Measurements from ENCODE around the gene S100G.

Gene S100G

DNA sequence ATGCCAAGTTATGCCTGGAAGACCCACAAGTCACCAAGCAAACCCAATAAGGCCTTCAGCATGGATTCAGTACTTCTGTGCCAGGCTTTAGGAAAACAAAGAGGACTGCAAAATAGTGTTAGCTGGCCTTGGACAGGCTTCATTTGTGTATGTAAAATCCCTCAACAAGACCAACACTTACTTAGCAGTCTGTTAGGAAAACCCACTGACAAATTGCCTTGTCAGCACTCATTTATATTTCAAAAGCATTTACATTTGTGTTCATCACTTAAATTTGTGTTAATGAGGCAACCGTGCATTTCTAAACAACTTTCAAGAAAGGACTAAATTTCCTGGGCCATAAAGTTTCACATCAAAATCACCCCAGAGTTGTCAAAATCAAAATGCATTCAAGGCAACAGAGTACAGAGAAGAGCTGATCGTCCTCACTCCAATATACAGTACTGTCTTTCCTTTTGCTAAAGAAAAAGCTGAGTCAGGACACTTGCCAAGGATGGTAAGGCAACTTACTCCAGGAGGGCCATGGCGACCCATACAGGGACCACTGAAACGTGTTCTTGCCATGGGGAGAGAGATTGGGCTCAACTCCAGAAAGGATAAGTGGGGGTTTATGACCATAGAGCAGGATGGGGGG, 1.6 kb downstream of the S100G start:
- DNase-seq = no peak

DNA sequence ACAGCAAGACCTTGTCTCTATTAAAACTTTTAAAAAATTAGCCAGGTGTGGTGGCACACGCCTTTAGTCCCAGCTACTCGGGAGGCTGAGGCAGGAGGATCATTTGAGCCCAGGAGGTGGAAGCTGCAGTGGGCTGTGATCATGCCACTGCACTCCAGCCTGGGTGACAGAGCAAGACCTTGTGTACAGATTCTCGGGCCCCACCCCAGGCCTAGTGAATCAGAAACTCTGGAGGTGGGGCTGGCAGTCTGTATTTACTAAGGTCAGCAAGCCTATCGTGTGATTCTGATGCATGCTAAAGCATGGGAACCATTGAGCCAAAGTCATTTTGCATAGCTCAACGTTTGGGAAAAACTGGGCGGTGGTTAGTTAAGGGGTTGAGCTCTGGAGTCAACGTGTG, 3.5 kb downstream of the S100G start:
- no peak for DNase-seq

DNA sequence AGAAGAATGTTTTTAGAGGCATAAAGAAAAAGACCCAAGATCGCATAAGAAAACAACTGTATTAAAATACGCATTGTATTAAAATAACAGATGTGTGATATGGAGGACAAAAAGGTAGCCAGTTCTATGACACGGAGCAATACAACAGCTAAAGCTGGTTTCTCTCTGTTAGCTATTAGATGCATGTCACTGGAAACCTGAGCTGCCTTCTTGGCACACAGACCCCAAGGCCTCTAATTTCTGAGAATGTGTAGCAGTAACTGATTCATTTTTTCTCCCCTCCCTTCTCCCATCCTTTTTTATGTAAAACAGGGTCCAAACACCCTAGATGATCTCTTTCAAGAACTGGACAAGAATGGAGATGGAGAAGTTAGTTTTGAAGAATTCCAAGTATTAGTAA, 4.1 kb downstream of the S100G start:
- no peak for DNase-seq

DNA sequence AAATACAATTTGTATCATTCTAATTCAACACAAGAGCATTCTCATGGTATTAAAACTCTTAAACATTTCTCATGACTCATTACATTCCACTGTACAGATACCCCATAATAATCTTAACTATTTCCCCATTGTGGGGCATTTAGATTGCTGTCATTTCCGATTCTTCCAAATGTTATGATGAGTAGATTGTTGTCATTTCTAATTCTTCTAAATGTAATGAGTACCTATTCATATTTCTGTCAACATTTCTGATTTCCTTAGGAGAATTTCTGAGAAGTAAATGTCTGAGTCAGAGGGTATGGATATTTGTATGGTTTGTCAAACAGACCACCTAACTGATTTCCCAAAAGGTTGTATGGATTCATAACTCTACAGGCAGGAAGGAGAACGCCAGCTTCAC, 8.3 kb downstream of the S100G start:
- no peak for DNase-seq

DNA sequence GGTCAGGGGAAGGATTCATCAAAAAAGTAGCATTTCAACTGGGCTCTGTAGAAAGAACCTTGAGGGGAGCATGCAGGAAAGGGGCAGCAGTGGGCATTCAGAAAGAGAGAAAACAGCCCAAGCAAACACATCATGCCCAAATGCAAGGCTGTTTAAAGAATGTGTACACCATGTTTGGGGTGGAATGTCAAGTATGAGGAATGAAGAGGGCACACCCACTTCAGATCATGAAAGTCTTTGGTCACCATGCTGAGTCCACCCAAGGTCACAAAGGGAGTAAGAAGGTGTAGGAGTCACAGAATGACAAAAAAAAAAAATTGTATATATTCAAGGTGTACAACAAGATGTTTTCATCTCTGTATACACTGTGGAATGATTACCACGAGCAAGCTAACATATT, 9.4 kb downstream of the S100G start:
- no peak for DNase-seq

DNA sequence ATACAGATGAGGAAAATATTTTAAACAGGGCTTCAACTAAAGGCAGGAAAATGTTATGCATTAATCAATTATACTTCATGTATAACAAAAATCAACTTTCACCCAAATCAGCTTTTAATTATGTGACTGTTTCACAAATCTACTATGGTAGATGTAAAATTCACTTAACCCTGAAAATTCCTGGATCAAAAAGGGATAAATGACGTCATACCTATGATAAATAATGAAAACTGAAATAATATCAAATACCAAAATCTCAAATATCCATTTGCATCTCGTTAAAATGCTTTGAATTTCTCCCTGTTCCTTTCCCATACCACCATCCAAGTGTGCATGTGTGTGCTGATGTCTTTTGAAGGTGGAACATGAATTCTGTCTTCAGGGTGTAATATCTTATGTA, 11.5 kb downstream of the S100G start:
- DNase-seq = no peak

DNA sequence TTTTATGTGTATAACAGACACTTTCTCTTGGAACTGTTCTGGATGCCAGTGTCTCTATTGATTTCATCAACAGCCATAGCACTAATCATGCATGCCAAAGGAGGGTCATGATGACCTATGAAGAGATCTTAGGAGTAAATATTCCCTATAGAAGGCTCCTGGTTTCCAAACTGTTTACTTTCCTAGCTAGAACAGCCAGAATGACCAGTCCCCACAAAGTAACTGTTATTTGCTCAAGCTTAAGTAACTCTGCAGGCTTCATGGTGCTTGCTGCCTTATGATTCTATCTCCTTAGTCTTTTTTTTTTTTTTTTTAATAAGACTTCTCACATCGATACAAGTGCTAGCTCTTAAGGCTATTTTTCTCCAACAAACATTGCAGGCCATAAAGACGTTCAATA, 12.4 kb downstream of the S100G start:
- no peak for DNase-seq

DNA sequence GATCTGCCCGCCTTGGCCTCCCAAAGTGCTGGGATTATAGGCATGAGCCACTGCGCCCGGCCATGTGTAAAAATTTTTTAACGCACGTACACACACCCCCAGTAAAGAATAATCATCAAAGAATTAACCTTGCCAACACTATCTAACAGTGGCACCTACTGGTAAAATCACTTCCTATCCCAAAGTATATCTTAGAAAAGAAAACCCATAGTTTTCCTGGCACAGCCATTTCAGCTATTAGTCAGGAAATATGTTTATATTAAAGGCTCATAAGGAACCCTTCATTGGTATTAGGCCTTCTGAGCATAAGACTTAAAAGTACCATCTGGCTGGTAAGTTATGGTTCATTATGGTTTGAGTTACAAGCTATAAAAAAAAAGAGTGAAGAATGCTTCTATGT, 14.1 kb downstream of the S100G start:
- no peak for DNase-seq

DNA sequence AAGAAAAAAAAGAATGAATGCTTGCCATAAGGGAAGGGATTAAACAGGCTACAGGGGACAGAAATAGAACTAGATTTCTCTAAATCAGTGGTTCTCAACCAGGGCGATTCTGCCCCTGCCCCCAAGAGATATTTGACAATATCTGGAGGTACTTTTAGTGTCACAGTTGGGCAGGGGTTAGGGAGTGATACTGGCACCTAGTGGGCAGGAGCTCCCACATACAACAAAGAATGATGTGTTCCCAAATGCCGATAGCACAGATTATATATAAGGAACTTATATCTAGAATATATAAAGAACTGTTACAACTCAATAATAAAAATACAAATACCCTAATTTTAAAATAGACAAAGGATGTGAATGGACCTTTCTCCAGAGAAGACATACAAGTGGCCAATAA, 14.7 kb downstream of the S100G start:
- no peak for DNase-seq

DNA sequence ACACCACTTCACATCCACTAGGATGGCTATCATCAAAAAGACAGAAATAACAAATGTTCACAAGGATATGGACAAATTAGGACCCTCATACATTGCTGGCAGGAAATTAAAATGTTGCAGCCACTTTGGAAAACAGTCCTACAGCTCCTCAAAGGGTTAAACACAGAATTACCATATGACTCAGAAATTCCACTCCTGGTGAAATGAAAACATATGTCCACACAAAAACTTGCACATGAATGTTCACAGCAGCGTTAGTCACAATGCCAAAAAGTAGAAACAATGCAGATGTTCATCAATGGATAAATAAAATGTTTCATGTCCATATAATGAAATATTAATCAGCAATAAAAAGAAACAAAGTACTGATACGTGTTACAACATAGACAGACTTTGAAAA, 15.1 kb downstream of the S100G start:
- no peak for DNase-seq

DNA sequence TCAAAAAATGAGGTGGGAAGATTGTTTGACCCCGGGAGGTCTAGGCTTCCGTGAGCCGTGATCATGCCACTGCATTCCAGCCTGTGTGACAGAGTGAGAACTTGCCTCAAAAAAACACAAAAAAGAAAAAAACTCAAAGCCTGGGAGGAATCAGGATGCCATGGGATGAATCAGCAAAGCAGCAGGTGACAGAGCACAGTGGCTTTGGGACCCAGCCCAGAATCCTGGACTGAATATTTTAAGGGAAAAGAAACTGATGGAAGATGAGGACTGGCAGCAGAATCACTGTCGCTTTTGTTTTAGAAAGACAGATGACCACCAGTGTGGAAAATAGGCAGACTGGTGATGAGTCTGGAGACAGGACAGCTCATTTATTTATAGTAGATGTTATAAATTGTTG, 16.6 kb downstream of the S100G start:
- DNase-seq = no peak

DNA sequence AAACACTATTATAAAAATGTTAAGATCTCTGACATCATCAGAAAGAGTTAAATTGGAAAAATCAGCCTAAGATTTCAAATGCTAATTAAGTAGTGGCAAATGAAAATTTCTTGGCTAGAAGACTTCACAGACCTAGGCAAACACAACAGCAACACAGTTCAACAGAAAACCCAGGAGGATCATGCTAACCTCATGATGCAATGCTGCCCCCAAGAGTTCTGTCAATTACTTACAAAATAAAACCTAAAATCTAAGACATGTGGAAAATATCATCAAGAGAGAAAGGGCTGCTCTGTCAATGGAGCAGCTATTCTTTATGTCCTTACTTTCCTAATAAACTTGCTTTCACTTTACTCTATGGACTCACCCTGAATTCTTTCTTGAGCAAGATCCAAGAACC, 21.0 kb downstream of the S100G start:
- DNase-seq = no peak

DNA sequence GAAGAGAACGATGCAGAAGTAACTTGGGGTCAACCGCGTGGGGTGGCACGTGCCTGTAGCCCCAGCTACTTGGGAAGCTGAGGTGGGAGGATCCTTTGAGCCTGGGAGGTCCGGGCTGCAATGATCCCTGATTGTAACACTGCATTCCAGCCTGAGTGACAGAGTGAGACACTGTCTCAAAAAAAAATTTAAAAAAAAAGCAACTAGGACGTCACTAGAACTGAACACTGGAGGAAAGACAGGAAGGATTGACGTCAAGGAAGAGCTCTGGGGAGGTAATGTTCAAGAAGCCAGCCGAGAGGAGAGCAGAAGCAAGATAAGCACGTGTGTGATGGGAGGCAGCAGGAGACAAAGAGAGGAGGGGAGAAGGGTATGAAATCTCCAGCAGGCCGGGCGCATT, 28.7 kb downstream of the S100G start:
- no peak for DNase-seq

DNA sequence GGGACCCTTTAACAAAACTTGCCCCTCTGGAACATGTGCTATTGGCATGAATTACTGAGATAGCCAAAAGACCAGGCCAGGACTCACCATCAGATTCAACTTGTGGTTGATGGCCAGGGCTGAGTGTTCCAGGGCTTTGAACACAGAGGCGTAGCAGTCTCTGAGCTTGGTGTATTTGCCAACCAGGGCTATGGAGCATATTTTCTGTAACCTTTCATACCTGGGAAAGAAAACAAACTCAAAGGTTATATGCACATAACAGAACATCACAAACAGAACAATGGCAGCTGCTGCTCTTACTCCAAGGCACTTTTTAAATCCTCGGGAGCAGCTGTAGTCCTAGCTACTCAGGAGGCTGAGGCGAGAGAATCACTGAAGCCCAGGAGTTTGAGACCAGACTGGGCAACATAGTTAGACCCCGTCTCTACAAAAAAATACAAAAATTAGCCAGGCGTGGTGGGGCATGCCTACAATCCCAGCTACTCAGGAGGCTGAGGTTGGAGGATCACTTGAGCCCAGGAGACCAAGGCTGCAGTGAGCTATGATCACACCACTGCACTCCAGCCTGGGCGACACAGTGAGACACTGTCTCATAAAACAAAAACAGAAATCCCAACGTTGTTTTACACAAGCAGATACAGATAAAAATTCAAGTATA, 33.2 kb downstream of the S100G start:
- no peak for DNase-seq

DNA sequence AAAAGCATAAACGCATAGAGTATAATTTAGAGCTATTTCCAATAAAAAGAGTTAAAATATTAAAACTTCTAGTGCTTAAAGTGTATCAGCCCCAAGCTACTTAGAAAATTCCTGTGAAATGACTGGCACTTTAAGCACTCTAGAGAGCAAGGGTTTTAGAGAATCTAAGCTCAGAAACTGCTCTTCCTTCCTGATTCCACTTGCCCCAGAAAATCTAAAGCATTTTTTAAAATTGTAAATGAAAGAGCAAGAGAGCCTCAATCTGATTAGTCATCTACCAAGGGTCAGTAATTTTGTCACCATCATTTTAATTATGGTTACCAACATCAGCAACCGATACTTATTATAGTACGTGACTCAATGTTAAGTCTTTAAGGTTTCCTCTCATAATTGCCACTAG, 37.6 kb downstream of the S100G start:
- no peak for DNase-seq

DNA sequence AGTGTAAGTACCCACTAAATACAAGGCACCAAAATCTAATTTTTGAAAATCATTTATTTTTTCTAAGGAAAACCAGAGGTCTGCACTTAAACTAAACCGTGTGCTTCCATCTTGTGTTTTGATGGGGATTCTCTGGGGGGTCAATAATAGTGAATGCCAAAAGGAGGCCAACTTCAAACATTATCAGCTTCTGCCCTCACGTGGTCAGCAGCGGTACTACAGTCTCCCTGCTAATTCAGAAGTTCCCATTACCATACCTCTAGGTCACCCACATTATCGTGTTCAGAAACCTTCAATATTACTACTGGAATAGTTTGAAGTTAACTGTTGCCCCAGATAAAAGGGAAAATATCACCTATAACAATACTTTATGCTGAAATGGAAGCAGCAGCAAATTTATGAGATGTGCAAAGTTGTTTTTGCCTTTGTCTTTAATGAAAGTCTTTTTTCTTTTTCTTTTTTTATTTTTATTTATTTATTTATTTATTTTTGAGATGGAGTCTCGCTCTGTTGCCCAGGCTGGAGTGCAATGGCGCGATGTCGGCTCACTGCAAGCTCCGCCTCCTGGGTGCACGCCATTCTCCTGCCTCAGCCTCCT, 45.2 kb downstream of the S100G start:
- peak; percentile 70 to 73 for DNase-seq

DNA sequence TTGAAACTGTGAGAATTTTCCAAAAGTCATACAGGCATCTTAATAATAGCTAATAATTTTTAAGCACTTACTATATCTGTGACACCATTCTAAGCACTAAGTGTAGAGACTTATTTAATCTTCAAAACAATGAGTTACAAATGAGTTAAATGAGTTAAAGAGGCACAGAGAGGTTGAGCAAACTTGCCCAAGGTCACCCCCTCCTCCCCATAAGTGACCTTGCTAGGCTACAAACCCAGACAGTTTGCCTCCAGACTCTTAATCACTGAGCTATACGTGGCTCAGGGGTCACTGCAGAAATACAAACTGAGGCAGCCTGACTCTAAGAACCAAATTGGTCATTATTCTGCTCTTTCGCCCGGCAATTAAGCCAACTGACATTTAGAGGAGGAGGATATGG, 47.0 kb downstream of the S100G start:
- no peak for DNase-seq

DNA sequence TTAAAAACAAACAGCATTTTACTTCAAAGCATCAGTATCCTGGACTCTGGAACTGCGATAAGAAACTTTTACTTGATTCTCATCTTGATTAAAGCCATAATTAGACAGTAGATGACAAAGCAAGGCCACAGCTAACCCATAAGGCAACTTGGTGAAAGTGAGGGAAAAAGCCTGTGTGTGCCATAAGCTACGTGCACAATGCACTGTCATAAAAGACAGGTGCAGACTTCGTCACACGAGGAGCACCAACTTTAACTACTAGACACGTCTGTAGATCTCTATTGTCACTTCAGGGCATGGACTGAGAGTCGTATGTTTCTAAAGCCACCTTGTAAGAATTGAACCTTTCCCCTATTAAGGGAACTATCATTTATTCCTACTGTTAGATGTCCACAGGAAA, 49.4 kb downstream of the S100G start:
- no peak for DNase-seq

DNA sequence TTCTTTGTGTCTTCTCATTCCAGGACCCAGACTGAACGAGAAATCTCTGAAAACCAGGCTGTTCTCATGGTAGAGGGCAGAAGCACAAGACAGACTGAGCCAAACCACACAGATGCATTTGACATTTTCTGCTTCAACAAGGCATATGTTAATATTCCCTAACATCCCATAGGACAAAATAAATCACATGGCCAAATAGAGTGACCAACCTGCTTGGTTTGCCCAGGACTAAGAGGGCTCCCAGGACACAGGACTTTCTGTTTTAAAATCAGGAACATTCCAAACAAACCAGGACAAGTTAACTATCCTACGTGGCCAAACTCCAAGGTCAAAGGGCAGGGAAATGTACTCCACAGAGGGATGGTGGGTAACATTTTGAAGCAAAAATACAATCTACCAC, 50.8 kb downstream of the S100G start:
- no peak for DNase-seq

DNA sequence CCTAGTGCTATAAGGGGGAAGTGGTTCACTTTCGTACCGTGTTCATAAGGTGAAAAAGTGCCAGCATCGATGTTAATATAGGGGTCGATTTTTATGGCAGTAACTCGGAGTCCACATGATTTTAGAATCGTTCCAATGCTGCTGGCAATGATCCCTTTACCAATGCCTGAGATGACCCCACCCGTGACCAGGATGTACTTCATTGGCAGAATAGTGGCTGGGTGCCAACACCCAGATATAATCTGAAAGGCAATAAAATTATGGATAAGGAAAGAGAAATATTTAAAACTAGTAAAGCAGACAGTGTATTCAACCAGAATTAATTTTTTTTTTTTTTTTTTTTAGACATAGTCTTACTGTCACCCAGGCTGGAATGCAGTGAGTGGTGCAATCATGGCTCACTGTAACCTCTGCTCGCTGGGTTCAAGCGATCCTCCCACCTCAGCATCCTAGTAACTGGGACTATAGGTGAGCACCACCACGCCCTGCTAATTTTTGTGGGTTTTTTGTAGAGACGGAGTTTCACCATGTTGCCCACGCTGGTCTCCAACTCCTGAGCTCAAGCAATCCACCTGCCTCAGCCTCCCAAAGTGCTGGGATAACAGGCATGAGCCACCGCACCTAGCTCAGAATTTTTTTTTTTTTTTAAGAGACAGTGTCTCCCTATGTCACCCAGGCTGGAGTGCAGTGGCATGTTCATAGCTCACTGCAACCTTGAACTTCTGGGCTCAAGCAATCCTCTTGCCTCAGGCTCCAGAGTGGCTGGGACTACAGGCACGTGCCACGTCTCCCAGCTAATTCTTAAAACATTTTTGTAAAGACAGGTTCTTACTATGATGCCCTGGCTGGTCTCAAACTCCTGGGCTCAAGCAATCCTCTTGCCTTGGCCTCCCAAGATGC, 53.0 kb downstream of the S100G start:
- no peak for DNase-seq

All from stimulated activated CD4-positive, alpha-beta T cell treated with anti-CD3 and anti-CD28 coated beads, Interleukin-2, amount 100 ng/mL, for 24 hours (primary cell).